Measurements from ENCODE around the gene APBA3.

GRCh38 chr19:3807131-3807480, 45.6 kb upstream of the APBA3 start:
- TF ChIP-seq FOSL2 (IDR thresholded peaks at IDR 0.05) (no peak), FOSL2 (CRISPR knock-in tag; IDR thresholded peaks at IDR 0.05) (no peak), RAD21 (conservative IDR thresholded peaks at IDR 0.05 in 1 of 2, IDR thresholded peaks at IDR 0.05 in 1 of 2) (no peak), CTCF (IDR thresholded peaks at IDR 0.05) (no peak), NFE2L2 (conservative IDR thresholded peaks at IDR 0.05; ENCODE audit: low read length) (no peak), NR3C1 (IDR thresholded peaks at IDR 0.05) (no peak), EP300 (IDR thresholded peaks at IDR 0.05) (no peak), CEBPB (IDR thresholded peaks at IDR 0.05) (no peak)

All from A549 (cell line).